Esophagus squamous epithelium (tissue), 5 donors: ENCODE results near the gene STAC3. TPM values are rescaled to one million over a fixed set of nuclear protein-coding genes. Genes with fewer than 3 reads are reported as not detected.
"Not testable (repeated sequence)": the region's sequence is repeated elsewhere in the genome, so short reads cannot be mapped to it uniquely, and the experiment has no call there.

Source experiments
- DNase-seq: peaks from one replicate; lab custom pipeline; 2025; lab: John Stamatoyannopoulos, UW
- H3K27ac ChIP-seq, 4 donors: fragments of 200-600 bp; sonication (generic); one replicate each; pipeline ENCODE4 v1.5.1; 2016 to 2019; ENCODE audit warnings: mild to moderate bottlenecking in 1 of 4
- H3K27me3 ChIP-seq, 4 donors: fragments of 200-600 bp; sonication (generic); 1 replicate in 3 of 4; 2 replicates in 1 of 4; pipeline versions ENCODE4 v1.5.1 to v1.6.0; 2017 to 2021; ENCODE audit warnings: antibody characterized with exemption in 1 of 4
- H3K36me3 ChIP-seq, 3 donors: fragments of 200-600 bp; sonication (generic); one replicate each; pipeline ENCODE4 v1.5.1; 2016 to 2019
- H3K4me1 ChIP-seq, 3 donors: fragments of 200-600 bp; sonication (generic); one replicate each; pipeline ENCODE4 v1.5.1; 2017 to 2019
- H3K4me3 ChIP-seq, 4 donors: fragments of 200-600 bp; sonication (generic); 1 replicate in 3 of 4; 2 replicates in 1 of 4; pipeline ENCODE4 v1.5.1; 2016 to 2019; ENCODE audit warnings: mild to moderate bottlenecking in 2 of 4, moderate library complexity in 1 of 4
- H3K9me3 ChIP-seq, 3 donors: fragments of 200-600 bp; sonication (generic); one replicate each; pipeline ENCODE4 v1.5.1; 2016 to 2019
- CTCF ChIP-seq, 6 experiments: fragments of 450-650 bp in 4 of 6; fragments of 200-600 bp in 2 of 6; sonication (generic) in 2 of 6; IDR thresholded peaks; one replicate each; pipeline ENCODE4 v1.5.1; 2016 to 2019; ENCODE audit warnings: antibody characterized with exemption in 6 of 6, mild to moderate bottlenecking in 4 of 6, moderate library complexity in 4 of 6
- POLR2A ChIP-seq, 4 donors: fragments of 450-650 bp; IDR thresholded peaks; one replicate each; pipeline ENCODE4 v1.6.1; 2017; ENCODE audit warnings: antibody characterized with exemption in 4 of 4, mild to moderate bottlenecking in 4 of 4, moderate library complexity in 3 of 4
- WGBS, 2 donors: methylation state at CpG; one replicate each; pipeline ENCODE4 v1.1.5; 2018; 5-methylcytosine and 5-hydroxymethylcytosine counted together
- intact Hi-C: fragments of 100-400 bp; cut with DNase I; formaldehyde crosslinking; loops from one replicate; pipeline ENCODE4 v1.15.0; 2022
- total RNA-seq, 4 donors: library from RNA; depleted of rRNA; stranded (reverse); fragments of >200 nt; gene quantifications; one replicate each; pipeline ENCODE4 v1.1.0, GENCODE V29; 2016
- donor health status: DM: yes; HTN: yes; CAD: no.

Gene STAC3
- under 1 TPM; 0.29 to 0.95 (median 0.47) TPM for total RNA-seq

DNA sequence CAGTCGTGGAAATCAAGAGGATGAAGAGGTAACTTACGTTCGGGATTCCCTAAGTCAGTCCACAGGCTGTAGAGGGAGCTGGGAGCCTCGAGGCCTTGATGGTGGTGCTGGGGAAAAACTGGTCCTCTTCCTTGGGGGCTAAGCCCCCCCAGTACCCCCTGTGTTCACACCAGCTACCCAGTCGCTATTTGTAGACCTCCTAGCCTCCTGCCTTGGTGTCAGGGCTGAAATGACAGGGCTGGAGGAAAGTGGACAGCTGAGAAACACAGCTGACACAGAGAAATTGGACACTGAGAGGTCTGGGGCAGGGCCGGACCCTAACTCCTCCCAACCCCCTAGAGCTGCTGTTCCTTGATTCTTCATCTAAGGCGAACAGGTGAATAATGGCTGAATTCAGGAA is at the start of gene STAC3:
Gene STAC3 (minus strand): TSS at position 232 of the 400 bp plus-strand sequence. CDS start 1,551 bp downstream, outside the sequence.
- no peak within 1 kb of the TSS for H3K4me3 ChIP-seq
- no peaks in the 10 kb centered on the region for H3K27me3 ChIP-seq
- 63 to 72% methylated on average over 7 of the region's 7 CpGs for WGBS, 2 donors
- H3K9me3 ChIP-seq = no peaks in the 10 kb centered on the region
- H3K36me3 ChIP-seq = peaks cover 0 to 30% (median 4%) of the 10 kb centered on the region in 3 donors
- no peaks in the 10 kb centered on the region for H3K4me1 ChIP-seq
- intact Hi-C loops = no loop called here
- no peak for DNase-seq
- TF ChIP-seq CTCF (IDR thresholded peaks at IDR 0.05) (no peak), POLR2A (IDR thresholded peaks at IDR 0.05) (no peak)
- no peak within 1 kb of the TSS for H3K27ac ChIP-seq

DNA sequence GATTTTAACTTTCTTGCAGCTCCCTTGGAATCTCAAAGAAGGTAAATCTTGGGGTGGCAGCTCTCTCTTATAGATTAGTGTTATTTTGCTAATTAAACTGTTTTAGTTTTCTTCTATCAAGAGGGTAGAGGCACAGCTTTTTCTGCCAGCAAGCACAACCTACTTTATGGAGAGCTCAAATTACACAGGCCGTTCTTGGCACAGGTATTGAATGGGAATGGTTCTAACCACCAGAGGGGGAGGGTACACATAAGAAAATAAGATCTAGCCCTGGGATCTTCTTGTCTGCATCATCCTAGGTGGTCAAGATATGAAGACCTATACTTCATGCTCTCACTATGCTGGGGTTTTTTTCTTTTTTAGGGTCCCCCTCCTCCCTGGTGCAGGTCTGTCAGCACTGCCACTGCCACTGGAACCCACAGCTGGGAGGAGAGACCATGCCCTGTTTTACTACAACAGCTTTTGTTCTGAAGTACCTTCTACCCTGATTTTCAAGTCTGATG is 48.6 kb upstream of the STAC3 start:
- Histone ChIP-seq H3K4me3 (no peak overlapping the region), H3K27ac (no peak overlapping the region), H3K27me3 (no peaks in the 10 kb centered on the region), H3K4me1 (no peaks in the 10 kb centered on the region), H3K36me3 (peaks cover 0 to 100% (median 25%) of the 10 kb centered on the region in 3 donors), H3K9me3 (no peaks in the 10 kb centered on the region)
- intact Hi-C loops = loop anchor here (10.0 kb wide), 1 partner anchor 155 kb away; the partner anchor contains the start of genes GLI1 and INHBE
- DNase-seq = no peak
- TF ChIP-seq CTCF (IDR thresholded peaks at IDR 0.05) = no peak
- no peak for TF ChIP-seq POLR2A (IDR thresholded peaks at IDR 0.05)
- 85 to 92% methylated on average over 1 of the region's 1 CpG for WGBS, 2 donors

DNA sequence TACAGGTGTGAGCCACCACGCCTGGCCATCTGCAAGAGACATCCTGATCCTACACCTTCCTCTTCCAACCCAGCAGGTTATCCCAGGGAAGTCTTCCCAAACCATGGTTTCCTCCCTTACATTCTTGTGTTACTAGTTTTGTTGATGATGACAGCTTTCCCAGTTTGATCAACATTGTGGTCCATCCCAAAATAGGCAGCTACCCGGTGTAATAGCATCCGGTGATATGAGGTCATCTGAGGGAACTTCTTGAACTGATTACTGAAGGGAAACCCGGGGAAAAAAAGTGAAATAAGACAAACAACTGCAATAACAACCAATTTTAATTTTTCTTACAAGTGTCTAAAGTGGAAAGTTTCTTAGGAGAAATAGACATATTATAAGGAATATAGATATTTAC is 45.3 kb upstream of the STAC3 start:
- no peaks in the 10 kb centered on the region for H3K27me3 ChIP-seq
- no peak overlapping the region for H3K4me3 ChIP-seq
- DNase-seq = no peak
- 93 to 97% methylated on average over 3 to 4 of the region's 4 CpGs for WGBS, 2 donors
- no peaks in the 10 kb centered on the region for H3K9me3 ChIP-seq
- H3K36me3 ChIP-seq = peaks cover 0 to 100% (median 30%) of the 10 kb centered on the region in 3 donors
- H3K27ac ChIP-seq = no peak overlapping the region
- TF ChIP-seq POLR2A (IDR thresholded peaks at IDR 0.05) = no peak
- TF ChIP-seq CTCF (IDR thresholded peaks at IDR 0.05) = no peak
- no peaks in the 10 kb centered on the region for H3K4me1 ChIP-seq
- intact Hi-C loops = no loop called here

- H3K27ac ChIP-seq, H3K27me3 ChIP-seq, DNase-seq, intact Hi-C loops, H3K9me3 ChIP-seq, H3K4me3 ChIP-seq: not testable (repeated sequence)
- 87 to 92% methylated on average over 12 of the region's 12 CpGs for WGBS, 2 donors
- peaks cover 0 to 18% (median 11%) of the 10 kb centered on the region in 3 donors for H3K4me1 ChIP-seq
- peaks cover 0 to 100% (median 18%) of the 10 kb centered on the region in 3 donors for H3K36me3 ChIP-seq
Measured at GRCh38 chr12:57282073-57282472, 31.1 kb upstream of the STAC3 start.

GRCh38 chr12:57280211-57281062 is 29.4 kb upstream of the STAC3 start:
- peak overlapping the region; percentile 42 to 71 (median 52) for H3K27ac ChIP-seq
- DNase-seq = no peak
- intact Hi-C loops = no loop called here
- no peaks in the 10 kb centered on the region for H3K27me3 ChIP-seq
- peaks cover 0 to 100% (median 13%) of the 10 kb centered on the region in 3 donors for H3K36me3 ChIP-seq
- TF ChIP-seq POLR2A (IDR thresholded peaks at IDR 0.05) (no peak), CTCF (IDR thresholded peaks at IDR 0.05) (no peak)
- no peaks in the 10 kb centered on the region for H3K9me3 ChIP-seq
- WGBS, 2 donors = 45 to 51% methylated on average over 7 to 8 of the region's 9 CpGs
- no peak overlapping the region for H3K4me3 ChIP-seq
- peaks cover 0 to 18% (median 11%) of the 10 kb centered on the region in 3 donors for H3K4me1 ChIP-seq
